Muscle of leg (tissue), 11 donors: ENCODE results near the gene MUS81. TPM values are rescaled to one million over a fixed set of nuclear protein-coding genes. Genes with fewer than 3 reads are reported as not detected.

Experiments
- DNase-seq: peaks from one replicate; pipeline ENCODE4 v3.0.0; 2013
- H3K27ac ChIP-seq: one replicate; pipeline ENCODE4 v1.5.1; 2013; ENCODE audit warnings: mild to moderate bottlenecking, low read length, control low read depth
- H3K27me3 ChIP-seq: one replicate; pipeline ENCODE4 v1.6.1; 2013; ENCODE audit warnings: low read length; ENCODE audit not compliant: control insufficient read depth, insufficient read depth
- H3K36me3 ChIP-seq: one replicate; pipeline ENCODE4 v1.6.1; 2013; ENCODE audit warnings: low read length; ENCODE audit not compliant: control insufficient read depth, insufficient read depth
- H3K4me1 ChIP-seq: one replicate; pipeline ENCODE4 v1.6.1; 2013; ENCODE audit warnings: low read length; ENCODE audit not compliant: control insufficient read depth, insufficient read depth
- H3K4me3 ChIP-seq: one replicate; pipeline ENCODE4 v1.5.1; 2013; ENCODE audit warnings: low read length, control low read depth
- H3K9me3 ChIP-seq: replicated peaks from 2 replicates; pipeline ENCODE4 v1.6.1; 2013; ENCODE audit warnings: low read depth, low read length; ENCODE audit not compliant: control insufficient read depth
- WGBS: methylation state at CpG from one replicate; pipeline ENCODE4 v1.1.5; 2013; ENCODE audit warnings: missing lambda C conversion rate; ENCODE audit not compliant: insufficient coverage; 5-methylcytosine and 5-hydroxymethylcytosine counted together
- polyA plus RNA-seq, 8 donors: library from polyadenylated mRNA; unstranded; fragments of 120-200 nt; gene quantifications; one replicate each; pipeline versions ENCODE4 v1.2.1 to v1.2.3, GENCODE V29; 2013; ENCODE audit warnings: inconsistent platforms in 1 of 8, low replicate concordance in 1 of 8; ENCODE audit not compliant: insufficient read length in 8 of 8, insufficient read depth in 1 of 8
- total RNA-seq: library from RNA; stranded (reverse); fragments of 120-200 nt; gene quantifications from one replicate; pipeline ENCODE4 v1.2.4, GENCODE V29; 2013

Gene MUS81
- total and polyA plus RNA-seq, 9 donors = 34.4 to 49.5 (median 46.4) TPM

DNA sequence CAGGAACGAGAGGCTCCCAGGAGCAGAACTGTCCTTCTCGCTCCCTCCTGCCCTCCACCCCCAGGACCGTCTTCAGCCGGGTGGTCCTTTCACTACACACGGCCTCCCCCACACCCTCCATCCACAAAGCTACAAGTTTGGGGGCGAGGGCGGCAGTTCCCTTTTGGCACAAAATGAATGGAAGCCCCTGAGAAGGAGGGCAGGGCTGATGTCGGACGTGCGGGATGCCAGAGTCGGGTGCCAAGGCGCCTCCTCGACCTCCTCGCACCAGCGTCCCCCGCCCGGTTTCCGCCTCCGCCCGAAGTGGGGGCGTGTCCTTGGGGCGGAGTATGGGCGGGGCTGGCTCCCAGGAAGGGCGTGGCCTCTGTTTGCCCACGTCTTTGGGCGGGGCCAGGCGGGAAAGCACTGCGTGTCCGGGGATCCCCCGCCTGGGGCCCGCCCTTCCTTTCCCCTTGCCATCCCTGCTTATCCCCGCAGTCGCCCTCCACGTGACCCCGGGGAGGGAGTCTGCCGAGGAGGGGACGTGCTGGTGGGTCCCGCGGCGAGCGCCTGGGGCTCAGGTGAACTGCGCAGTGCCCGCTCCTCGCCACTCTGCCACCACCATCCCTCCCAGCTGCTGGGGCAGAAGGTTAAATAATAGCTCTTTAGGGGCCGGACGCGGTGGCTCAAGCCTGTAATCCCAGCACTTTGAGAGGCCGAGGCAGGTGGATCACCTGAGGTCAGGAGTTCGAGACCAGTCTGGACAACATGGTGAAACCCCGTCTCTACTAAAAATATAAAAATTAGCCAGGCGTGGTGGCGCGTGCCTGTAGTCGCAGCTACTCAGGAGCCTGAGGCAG lies 13.3 kb downstream of the MUS81 start:
- H3K36me3 ChIP-seq = peaks cover 28% of the 10 kb centered on the region
- no peaks in the 10 kb centered on the region for H3K9me3 ChIP-seq
- DNase-seq = peak; percentile 96
- H3K4me3 ChIP-seq = peak overlapping the region; percentile 60
- H3K27ac ChIP-seq = peak overlapping the region; percentile 93
- no peaks in the 10 kb centered on the region for H3K27me3 ChIP-seq
- peaks cover 33% of the 10 kb centered on the region for H3K4me1 ChIP-seq
- under 1% methylated on average over 34 of the region's 54 CpGs for WGBS

DNA sequence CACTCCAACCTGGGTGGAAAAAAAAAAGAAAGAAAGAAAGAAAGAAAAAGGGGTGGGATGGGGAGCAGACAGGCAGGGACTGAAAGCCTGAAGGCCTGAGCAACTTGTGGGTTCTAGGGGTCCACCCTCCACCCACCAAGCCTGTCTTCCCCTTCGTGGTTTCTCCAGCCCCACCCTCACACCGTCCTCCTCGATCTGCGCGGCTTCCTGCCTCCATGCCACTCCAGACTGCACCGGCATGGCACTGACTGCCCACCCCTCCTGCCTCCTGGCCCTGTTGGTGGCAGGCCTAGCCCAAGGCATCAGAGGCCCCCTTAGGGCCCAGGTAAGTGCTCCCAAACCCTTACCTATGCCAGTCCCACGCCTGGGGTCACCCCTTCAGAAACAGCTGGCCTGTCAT lies 19.4 kb downstream of the MUS81 start, which contains the start of gene CTSW:
Gene CTSW, plus strand, starts transcription at position 221 of the 400 bp plus-strand sequence. Its CDS starts 18 bp downstream, at position 239.
- 80% methylated on average over 5 of the region's 7 CpGs for whole genome bisulfite sequencing
- H3K27me3 ChIP-seq = no peaks in the 10 kb centered on the region
- no peak within 1 kb of the TSS for H3K27ac ChIP-seq
- peaks cover 4% of the 10 kb centered on the region for H3K4me1 ChIP-seq
- H3K36me3 ChIP-seq = peaks cover 25% of the 10 kb centered on the region
- no peak for DNase-seq
- H3K4me3 ChIP-seq = no peak within 1 kb of the TSS
- no peaks in the 10 kb centered on the region for H3K9me3 ChIP-seq

DNA sequence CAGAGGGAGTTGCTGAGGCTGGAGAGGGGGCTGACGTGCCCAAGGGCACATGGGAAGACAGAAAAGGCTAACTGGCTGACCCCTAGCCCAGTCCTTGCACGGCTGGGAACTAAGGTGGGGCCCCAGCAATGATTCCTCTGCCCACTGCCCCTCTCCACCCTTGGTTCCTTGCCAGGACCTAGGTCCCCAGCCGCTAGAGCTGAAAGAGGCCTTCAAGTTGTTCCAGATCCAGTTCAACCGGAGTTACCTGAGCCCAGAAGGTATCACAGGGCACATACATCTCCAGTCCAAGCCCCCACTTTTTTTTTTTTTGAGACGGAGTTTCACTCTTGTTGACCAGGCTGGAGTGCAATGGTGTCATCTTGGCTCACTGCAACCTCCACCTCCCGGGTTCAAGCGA lies 19.8 kb downstream of the MUS81 start:
- no peak overlapping the region for H3K4me3 ChIP-seq
- no peaks in the 10 kb centered on the region for H3K9me3 ChIP-seq
- H3K36me3 ChIP-seq = peaks cover 29% of the 10 kb centered on the region
- WGBS = 72% methylated on average over 6 of the region's 7 CpGs
- peaks cover 6% of the 10 kb centered on the region for H3K4me1 ChIP-seq
- no peak for DNase-seq
- H3K27me3 ChIP-seq = no peaks in the 10 kb centered on the region
- no peak overlapping the region for H3K27ac ChIP-seq

DNA sequence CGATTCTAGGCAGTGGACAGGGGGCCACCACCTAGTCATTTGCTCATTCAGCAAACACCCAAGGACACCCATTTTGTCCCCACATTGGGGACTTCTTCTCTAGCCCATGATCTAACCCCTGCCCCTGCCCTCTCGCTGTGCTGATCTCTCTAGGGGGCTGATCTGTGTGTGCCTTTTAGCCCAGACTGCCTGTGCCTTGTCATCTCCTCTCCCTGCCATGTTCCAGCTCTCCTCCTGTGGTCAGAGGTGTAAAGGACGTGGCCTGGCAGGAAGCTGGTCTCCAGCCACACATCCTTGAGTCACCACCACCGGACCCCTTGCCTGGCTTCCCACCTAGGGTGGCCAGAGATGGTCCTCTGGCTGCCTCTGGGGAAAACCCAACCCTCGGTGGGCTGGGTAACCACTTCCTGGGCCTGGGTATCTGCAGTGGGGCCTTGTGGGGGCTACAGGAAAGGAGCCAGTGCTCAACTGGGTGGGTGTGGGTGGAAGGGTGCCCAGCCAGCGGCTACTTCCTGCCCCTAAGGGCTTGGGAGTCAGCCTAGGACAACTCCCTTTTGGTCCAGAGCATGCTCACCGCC lies 20.7 kb downstream of the MUS81 start:
- Histone ChIP-seq H3K9me3 (no peaks in the 10 kb centered on the region), H3K27ac (no peak overlapping the region), H3K4me3 (no peak overlapping the region), H3K4me1 (peaks cover 6% of the 10 kb centered on the region), H3K27me3 (no peaks in the 10 kb centered on the region), H3K36me3 (peaks cover 38% of the 10 kb centered on the region)
- no peak for DNase-seq
- 81% methylated on average over 4 of the region's 7 CpGs for WGBS

DNA sequence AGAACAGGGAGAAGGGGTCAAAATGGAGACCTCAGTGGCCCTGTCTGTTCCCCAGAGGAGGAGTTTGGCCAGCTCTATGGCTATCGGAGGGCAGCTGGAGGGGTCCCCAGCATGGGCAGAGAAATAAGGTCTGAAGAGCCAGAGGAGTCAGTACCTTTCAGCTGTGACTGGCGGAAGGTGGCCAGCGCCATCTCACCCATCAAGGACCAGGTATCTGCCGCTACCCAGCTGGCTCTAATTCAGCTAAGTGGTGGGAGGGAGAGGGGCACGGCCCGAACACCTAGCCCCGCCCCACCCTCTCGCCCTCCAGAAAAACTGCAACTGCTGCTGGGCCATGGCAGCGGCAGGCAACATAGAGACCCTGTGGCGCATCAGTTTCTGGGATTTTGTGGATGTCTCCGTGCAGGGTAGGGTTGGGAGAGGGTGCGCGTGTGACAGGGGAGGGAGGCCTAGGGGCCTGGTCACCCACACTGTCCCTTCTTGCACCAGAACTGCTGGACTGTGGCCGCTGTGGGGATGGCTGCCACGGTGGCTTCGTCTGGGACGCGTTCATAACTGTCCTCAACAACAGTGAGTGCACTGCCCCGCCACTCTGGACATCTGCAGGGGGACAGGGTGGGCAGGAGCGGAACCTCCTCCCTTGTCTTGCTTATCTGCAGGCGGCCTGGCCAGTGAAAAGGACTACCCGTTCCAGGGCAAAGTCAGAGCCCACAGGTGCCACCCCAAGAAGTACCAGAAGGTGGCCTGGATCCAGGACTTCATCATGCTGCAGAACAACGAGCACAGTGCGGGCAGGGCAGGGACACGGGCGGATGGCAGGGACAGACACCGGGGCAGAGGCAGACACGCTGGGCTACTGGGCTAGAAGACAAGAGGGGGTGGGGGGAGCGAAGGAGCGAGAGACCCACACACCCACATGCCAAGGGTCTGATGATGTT lies 22.2 kb downstream of the MUS81 start:
- no peak overlapping the region for H3K4me3 ChIP-seq
- no peak for DNase-seq
- H3K27ac ChIP-seq = no peak overlapping the region
- H3K27me3 ChIP-seq = no peaks in the 10 kb centered on the region
- H3K9me3 ChIP-seq = no peaks in the 10 kb centered on the region
- peaks cover 8% of the 10 kb centered on the region for H3K4me1 ChIP-seq
- 93% methylated on average over 20 of the region's 30 CpGs for WGBS
- H3K36me3 ChIP-seq = peaks cover 48% of the 10 kb centered on the region

DNA sequence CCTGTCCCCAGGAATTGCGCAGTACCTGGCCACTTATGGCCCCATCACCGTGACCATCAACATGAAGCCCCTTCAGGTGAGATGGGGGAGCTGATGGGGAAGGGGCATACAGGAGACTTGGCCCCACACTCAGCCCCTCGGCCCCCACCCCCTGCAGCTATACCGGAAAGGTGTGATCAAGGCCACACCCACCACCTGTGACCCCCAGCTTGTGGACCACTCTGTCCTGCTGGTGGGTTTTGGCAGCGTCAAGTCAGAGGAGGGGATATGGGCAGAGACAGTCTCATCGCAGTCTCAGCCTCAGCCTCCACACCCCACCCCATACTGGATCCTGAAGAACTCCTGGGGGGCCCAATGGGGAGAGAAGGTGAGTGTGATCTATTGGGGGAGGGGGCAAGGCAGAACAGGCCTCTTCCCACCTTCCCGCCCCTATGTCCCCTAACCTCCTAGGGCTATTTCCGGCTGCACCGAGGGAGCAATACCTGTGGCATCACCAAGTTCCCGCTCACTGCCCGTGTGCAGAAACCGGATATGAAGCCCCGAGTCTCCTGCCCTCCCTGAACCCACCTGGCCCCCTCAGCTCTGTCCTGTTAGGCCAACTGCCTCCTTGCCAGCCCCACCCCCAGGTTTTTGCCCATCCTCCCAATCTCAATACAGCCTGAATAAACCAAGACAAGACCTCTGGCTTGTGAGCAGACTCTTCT lies 23.0 kb downstream of the MUS81 start:
- no peaks in the 10 kb centered on the region for H3K9me3 ChIP-seq
- H3K27me3 ChIP-seq = no peaks in the 10 kb centered on the region
- H3K4me1 ChIP-seq = peaks cover 14% of the 10 kb centered on the region
- H3K4me3 ChIP-seq = no peak overlapping the region
- peaks cover 48% of the 10 kb centered on the region for H3K36me3 ChIP-seq
- no peak overlapping the region for H3K27ac ChIP-seq
- DNase-seq = peak; percentile 10
- WGBS = 85% methylated on average over 7 of the region's 13 CpGs

DNA sequence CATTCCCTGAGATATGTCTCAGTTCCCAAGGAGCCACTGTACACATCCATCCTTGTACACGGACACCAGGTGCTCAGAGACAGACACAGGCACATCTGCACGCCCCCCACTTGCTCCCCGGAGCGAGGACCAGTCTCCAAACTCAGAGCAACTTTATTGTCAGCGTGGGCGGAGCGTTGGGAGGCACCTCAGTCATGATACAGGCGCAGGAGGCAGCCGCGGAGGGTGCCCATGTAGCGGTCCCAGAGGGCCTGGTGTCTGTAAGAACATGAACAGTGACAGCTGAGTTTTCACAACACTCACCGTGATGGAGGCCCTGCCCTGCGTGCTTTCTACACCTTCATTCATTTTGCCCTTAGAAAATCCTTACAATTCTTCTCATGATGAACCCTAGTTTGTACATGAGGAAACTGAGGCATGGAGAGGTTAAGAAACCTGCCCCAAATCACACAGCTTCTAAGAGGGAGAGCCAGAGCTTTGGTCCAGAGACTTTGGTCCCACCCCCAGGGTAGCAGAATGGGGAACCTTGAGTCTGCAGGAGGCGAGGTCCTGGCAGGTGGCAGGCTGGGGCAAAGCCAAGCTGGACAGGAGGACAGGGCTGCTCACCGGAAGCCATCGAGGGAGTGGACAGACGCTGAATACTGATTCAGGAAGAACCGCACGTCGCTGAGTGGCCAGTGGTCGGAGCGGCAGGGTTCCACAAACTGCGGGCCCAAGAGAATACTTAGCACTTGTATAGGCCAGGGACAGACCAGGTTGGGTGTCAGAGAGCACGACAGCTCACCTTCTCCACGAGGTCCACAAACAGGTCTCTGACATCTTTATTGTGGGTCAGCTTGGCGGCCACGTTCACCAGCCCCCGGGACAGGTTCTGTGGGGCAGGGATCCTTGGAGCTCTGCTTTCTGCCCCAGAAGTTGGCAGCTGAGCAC lies 23.8 kb downstream of the MUS81 start:
- Histone ChIP-seq H3K9me3 (no peaks in the 10 kb centered on the region), H3K27me3 (no peaks in the 10 kb centered on the region), H3K36me3 (peaks cover 48% of the 10 kb centered on the region), H3K27ac (no peak overlapping the region), H3K4me3 (no peak overlapping the region), H3K4me1 (peaks cover 19% of the 10 kb centered on the region)
- DNase-seq = no peak
- WGBS = 84% methylated on average over 22 of the region's 28 CpGs

DNA sequence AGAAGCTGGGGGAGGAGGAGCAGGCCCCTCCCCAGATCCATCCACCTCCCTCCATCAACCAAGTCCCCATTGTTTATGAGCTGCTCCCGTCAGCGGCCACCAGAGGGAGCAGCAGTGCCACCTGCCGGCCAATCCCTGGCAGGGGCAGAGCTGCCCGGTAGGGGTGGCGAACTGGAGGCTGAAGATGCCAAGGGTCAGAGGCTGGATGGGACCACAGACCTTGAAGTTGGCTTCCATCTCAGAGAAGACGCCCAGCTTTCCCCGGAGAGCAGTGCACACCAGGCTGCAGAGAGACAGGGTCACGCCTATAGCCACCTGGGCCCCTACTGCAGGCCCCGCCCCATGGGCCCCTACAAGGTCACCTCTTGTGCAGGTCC lies 24.5 kb downstream of the MUS81 start:
- peak; percentile 74 for DNase-seq

DNA sequence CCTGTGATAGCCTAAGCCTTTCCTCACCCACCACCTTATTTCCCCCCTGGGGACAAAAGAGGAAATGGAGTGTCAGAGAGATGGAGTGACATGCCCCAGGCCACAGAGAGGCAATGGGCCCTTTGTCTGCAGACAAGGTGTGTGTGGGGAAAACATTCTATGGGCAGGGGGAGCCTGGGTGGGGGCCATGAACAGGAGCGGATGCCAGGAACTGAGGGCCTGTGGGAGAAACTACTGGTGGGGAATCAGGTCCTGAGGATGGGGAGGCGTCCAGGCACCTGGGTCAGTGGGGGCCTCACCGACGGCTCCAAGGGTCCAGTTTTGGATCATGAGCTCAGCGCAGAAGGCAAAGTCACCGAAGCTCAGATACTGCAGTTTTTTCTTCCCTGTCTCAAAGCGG lies 25.0 kb downstream of the MUS81 start:
- Histone ChIP-seq H3K4me3 (no peak overlapping the region), H3K27ac (no peak overlapping the region), H3K4me1 (peaks cover 31% of the 10 kb centered on the region), H3K9me3 (no peaks in the 10 kb centered on the region), H3K27me3 (no peaks in the 10 kb centered on the region), H3K36me3 (peaks cover 48% of the 10 kb centered on the region)
- no peak for DNase-seq
- 87% methylated on average over 7 of the region's 7 CpGs for WGBS

More for the DNA sequence above, 24.5 kb downstream of the MUS81 start:
- Histone ChIP-seq H3K9me3 (no peaks in the 10 kb centered on the region), H3K27ac (no peak overlapping the region), H3K4me1 (peaks cover 26% of the 10 kb centered on the region), H3K4me3 (no peak overlapping the region), H3K36me3 (peaks cover 48% of the 10 kb centered on the region), H3K27me3 (no peaks in the 10 kb centered on the region)
- 24% methylated on average over 6 of the region's 9 CpGs for WGBS
